NCI-H1048 (cell line): ENCODE measurements around the gene FGFR3.
"Not testable (repeated sequence)": the region's sequence is repeated elsewhere in the genome, so short reads cannot be mapped to it uniquely, and the experiment has no call there.

Experiments used
- DNase-seq: peaks from one replicate; lab custom pipeline; 2025; lab: John Stamatoyannopoulos, UW

The FGFR3 gene

DNA sequence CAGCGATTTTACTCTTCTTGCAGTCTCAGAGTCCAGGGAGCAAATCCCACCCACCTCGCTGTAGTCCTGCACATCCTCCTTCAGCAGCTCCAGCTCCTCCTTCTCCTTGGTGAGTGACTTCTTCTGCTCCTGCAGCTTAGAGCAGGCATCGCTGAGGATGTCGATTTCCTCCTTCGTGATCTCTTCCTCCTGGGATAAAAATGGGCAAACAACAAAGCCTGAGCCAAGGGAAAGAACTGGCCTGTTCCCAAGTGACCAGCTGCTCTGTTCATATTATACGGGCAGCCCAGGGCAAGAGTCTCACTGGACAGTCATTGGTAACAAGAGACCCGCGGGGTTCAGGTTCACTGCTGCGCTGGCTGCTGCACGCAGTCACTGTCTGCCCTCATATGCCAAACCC, 26.2 kb downstream of the FGFR3 start:
- DNase-seq: no peak

DNA sequence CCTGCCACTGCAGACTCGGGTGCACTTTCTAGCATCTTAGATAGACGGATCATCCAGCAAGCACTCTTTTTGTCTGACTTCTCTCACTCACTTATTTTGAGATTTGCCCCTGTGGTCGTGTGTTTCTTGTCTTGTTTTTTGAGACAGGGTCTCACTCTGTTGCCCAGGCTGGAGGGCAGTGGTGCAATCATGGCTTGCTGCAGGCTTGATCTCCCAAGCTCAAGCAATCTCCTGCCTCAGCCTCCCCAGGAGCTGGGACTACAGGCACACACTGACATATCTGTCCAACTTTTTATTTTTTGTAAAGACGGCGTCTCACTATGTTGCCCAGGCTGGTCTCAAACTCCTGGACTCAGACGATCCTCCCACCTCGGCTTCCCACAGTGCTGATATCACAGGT, 26.7 kb downstream of the FGFR3 start:
- DNase-seq: no peak

DNA sequence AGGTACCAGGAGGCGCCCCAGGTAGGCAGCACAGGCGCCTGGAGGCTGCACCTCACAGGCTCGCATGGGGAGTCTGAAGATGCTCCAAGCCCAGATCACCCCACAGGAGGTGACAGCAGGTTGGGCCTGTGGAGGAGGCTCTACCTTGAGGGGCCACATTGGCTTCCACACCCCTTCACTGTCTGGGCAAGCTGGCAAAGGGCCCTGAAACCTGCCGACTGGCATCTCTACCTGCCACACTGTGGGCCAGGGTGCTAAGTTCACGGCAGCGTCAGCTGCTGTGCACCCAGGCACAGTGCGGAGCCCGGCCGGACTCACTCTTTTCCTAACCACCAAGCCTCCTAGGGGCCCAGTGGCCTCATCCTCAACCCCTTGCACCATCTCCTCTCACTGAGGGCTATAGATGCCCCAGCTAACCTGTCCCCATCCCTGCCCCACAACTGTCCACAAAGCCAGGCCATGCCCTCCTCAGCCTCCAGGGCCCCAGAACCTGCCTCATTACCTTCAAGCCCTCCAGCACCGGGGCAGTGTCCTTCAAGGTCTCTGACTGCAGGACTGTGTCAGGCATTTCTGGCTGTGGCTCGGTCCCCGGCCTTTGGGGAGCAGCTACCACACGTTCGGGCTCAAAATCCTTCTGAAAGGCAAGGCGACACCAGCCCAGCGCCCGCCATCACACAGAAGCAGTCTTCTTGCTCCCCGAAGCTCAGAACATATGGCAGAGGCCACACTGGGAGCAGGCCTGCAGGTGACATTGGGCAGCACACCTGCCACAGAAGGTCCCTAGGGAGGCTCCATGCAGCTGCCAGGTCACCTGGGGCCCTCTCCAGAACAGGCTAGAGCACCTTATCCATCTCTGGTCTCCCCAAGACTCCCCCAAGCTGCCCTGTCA, 28.8 kb downstream of the FGFR3 start:
- no peak for DNase-seq

DNA sequence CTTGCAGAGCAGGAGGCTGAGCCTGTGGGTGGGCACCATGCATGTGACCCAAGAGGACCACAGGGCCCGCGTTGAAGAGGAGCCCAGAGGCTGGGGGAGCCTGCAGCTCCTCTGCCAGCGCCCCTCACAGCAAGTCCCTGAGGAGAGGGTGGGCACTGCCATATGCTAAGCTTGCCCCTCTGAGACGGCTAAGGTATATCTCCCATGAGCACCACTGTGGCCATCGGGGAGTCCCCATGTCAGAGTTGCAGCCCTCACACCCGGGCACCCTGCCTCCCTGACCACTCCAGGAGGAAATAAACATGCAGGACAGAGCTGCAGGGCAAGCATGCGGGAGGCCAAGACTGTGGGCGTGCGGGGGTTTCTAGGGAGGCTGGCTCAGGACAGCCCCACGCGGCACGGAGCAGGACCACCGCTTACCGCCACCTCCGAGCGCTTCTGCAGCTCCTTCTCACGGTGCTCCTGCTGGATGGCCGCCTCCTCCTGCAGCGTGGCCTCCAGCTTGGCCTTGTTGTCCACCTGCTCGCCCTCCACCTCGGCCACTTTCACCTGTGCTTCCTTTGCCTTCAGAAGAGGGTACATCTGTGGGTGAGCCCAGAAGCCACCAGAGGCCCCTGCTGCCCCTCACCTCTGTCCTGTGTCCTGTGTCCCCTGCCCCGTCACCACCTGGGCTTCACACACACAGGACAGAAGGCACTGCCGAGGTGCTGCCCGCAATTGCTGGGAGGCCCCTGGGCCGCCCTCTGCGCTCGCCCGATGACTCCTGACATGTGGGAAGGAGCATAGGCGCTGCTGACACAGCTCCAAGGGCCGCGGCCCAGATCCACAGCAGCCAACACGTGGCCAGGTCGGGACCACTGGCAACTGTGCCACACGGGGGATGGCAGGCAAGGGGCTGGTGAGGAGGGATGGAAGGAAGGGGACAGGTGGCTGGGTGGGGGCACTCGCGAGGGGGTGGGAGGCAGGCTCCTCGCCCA, 29.8 kb downstream of the FGFR3 start:
- DNase-seq: no peak

DNA sequence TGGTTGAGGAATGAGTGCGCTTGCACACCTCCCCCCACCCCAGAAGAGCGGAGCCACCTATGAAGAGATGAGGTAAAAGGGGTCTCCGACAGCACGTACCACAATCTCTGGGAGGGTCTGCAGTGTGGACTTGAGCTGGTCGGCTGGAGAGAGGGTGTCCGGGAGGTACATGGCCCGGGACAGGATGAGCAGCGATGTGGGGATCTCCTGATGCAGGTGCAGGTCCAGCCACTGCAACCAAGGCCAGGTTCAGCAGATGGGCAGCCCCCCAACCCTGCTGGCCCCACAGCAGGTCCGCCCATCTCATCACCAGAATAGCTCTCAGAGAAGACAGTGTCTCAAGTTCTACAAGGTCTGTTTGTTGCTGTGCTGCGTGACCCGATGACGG, 30.4 kb downstream of the FGFR3 start:
- no peak for DNase-seq

DNA sequence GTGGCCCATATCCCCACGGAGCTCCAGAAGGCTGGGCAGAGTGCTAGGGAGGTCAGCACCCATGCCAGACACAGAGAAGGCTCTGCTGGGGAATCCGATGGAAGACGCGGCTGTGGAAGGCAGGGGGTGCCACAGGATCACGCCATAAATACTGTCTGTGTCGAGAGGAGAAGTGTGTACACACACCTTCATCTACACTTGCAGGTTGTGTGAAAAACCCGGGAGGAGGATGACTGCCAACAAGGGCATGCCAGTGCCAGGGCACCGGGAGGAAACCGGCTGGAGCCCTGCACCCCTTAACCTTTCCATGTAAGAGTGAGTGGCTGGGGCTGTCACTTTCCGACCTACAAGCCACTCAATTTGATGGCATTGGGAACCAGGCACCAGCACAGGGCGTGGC, 31.7 kb downstream of the FGFR3 start:
- no peak for DNase-seq

DNA sequence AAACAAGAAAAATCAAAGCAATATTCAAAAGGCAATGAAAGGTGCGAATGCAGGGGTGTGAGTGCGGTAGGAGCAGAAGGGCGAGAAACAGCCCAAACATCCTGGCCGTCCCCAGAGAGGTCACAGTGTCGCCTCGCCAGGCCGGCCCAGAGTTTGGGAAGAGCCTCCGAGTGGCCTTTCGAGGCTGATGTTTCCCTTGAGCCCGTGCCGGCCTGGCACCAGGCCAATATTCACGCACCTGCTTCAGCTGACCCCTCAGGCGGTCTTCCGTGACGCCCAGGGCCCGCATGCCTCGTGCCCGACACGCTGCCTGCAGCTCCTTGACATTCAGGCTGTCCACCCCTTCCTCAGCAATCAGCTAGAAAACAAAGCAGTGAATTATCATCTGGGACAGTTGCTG, 32.2 kb downstream of the FGFR3 start:
- no peak for DNase-seq

DNA sequence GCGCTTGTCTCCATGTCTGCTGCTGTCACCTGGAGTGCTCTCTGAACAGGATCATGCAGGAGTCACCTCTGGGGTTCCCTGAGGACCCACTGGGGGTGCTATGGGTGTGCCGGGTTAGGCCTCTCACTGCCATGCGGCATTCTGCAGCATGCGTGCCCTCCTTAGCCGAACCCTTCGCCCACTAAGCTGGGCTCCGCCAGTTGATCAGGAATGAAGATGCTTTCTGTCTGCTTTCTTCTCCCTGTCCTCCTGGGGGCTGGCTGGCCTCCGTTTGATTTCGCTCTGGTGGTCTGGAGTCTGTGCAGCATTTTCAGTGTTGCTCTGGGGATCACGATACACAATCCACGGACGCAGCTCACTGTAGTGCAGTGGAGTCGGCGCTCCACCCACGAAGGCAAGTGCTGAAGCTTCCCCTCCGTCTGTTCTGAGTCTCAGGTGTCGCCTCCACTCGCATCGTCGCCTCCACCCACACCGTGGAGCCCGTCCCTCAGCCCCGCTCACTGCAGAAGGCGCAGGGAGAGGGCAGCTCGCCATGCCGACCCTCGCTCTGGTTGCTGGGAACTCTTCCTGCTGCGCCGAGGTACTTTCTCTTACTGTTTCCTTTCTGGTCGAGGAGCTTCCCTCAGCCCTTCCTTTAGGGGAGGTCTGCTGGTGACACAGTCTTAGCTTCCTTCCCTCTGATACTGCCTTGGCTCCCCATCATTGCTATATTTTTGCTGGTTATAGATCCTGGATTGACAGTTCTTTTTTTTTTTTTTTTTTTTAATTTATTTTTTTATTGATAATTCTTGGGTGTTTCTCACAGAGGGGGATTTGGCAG, 33.6 kb downstream of the FGFR3 start:
- DNase-seq: no peak

DNA sequence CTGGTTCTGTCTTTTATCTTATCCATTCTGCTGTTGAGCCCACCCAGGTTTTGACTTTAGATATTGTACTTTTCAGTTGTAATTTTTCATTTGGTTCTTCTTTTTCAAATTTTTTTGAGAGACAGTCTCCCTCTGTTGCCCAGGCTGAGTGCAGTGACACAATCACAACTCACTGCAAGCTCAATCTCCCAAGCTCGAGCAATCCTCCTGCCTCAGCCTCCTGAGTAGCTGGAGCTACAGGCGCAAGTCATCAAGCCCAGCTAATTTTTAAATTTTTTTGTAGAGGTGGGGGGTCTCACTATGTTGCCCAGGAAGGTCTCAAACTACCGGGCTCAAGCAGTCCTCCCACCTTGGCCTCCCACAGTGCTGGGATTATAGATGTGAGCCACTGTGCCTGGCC, 37.1 kb downstream of the FGFR3 start:
- no peak for DNase-seq

DNA sequence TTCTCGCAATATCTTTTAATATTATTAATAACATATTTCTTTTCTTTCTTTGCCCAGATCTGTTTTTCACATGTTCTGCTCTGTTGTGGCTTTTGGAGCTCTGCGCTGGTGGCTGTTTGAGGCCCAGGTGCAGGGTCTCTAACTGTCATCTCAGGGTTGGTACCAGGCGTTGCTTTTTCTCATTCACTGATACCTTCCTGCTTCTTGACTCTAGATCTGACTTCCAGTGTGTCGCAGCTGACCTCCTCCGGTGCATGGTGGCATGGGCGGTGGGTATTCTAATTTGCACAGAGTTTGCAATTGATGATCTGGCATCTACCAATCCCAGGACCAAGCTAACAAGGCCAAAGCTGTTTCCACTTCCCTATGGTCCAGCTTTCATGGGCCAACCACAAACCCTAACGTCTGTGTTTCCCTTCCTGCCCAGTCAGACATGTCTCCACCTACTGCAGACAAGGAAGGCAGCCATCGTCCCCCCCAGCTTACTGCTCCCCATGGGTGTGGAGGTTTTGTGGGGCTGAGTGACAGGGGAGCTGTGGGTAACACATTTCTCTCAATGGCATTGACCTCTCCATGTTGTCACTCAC, 37.6 kb downstream of the FGFR3 start:
- DNase-seq: no peak

DNA sequence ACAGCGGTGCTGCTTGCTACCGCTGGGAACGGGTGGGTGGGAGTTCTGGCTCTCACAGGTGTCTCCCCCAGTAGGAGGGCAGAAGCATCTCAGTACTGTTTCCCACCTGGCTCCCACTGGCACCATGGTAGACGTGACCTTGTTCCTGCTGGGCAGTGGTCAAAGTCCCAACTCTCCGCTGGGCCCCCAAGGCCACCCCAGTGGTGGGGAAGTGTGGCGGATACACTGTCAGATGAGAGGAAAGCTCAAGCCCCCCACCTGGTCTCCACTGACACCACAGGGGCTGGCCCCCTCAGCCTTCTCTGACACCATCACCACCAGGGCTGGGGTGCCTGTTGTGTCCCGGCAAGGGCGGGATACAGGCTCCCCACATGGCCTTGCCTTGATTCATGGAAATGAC, 38.2 kb downstream of the FGFR3 start:
- DNase-seq: no peak

DNA sequence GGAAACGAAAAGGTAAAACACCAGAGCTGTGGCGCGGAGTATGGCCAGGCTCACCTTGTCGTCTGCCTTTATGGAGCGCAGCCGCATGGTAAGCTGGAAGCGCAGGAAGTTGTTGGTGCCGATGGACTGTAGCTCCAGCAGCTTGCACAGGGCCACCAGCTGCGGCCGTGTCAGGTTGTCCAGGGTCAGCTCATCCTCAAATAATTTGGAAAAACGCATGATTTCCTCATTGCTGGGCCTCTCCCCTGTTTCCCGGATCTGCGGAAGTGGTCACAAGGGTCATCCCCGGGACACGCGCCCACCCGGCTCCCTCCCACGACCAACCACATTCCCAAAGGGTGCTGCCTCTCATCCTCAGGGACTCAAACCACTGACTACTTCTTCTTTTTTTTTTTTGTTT, 39.6 kb downstream of the FGFR3 start:
- DNase-seq: no peak

DNA sequence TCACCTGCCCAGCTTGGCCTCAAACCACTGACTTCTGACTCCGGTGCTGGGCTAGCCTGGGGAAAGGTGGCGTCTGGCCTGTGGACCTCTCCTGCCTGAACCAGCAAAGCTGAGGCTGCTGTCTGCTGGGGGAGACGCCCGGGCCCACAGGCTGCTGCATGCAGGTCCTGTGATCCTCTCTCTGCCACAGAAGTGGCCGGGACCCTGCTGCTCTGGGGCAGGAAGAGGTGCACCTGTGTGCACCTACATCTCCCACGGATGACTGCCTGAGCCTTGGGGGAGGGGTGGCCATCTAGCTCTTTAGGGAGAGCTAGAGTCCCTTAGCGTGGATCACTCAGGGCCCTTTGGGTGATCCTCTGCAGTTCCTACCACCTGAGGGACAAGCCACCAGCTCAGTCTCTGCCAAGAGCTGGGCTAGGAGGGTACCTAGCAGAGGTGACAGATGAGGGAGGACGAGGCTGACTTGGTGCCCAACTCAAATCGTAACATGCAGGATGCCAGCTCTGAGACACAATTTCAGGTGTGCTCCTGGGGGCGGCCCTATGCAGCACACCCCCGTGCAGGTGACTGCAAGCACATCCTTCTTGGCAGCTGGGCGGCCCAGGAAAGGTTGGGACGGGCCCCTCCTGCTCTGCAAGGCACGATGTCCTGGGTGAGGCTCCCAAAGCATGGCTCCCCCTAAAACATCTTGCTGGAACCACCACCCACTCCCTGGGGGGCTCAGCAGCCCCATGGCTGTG, 40.4 kb downstream of the FGFR3 start:
- no peak for DNase-seq

DNA sequence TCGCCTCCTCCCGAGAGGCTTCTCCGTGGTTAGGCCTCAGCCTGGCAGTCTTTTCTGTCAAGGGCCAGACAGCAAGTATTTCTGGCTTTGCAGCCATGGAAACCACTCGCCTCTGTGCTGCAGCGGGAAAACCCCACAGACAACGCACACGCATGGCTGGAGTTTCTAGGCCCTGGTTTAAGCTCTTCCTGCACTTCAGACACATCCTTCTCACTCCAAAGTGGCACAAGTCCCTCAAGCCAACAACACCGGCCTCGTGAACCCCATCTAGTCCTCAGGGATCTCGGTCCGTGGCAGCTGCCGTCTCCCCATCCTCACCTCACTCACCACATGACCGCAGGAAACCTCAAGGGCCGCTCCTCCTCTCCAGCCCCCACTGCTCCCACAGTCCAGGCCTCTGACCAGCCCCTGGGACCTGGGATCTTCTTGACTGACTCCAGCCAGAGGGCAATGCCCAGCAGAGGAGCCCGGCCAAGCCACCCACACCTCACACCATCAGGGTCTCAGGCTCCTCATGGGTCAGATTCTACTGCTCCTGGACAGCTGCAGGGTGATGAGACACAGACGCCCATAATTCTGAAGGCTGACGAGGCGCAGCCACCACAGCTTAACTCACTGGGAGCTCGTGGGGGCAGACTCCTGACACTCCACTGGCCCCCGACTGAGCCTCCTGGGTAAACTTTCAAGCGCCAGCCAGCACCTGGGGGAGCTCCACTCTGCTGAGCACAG, 41.1 kb downstream of the FGFR3 start:
- no peak for DNase-seq

DNA sequence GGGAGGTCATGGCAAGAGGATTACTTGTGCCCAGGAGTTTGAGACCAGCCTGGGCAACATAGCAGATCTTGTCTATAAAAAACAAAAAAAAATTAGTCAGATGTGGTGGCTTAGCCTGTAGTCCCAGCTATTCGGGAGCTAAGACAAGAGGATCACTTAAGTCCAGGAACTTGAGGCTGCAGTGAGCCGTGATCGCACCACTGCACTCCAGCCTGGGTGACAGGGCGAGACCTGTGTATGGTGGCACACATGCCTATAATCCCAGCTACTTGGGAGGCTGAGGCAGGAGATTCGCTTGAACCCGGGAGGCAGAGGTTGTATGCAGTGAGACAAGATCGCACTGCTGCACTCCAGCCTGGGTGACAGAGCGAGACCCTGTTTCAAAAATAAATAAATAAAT, 42.7 kb downstream of the FGFR3 start:
- not testable (repeated sequence) for DNase-seq

DNA sequence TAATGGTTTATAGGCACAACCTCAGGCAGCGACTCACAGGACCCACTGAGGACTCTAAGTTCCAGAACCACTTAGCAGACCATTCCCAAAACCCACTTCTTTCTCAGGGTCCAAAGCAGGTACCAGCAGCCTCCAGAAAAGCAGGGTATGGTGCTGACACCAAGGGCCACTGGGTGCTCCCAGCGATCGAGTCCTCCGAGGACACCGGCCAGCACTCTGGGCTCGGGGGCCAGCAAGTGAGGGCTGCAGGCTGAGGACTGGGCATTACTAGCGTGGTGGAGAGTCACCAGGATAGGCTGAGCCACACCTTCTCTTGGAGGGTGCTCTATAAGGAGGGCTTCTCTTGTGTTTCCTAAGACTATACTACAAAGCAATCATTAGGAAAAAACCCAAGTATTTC, 43.6 kb downstream of the FGFR3 start:
- DNase-seq: no peak

DNA sequence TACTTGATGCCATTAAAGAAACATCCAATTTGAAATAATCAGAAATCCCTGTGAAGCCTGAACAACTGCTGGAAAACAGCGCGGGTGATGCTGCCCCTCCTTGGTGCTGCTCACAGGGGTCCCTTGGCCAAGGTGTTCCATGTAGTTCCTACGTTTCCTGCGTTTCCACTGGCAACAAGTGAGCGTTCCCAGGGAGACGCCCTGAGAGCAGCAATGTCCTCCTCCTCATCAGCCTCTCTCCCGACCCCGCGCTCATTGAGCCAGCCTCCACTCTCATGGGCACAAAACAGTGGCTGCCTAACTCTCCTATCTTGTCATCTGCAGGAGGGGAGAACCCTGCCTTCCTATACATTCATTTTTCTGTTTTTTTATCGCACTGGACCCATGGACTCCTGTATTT, 44.0 kb downstream of the FGFR3 start:
- DNase-seq: no peak

DNA sequence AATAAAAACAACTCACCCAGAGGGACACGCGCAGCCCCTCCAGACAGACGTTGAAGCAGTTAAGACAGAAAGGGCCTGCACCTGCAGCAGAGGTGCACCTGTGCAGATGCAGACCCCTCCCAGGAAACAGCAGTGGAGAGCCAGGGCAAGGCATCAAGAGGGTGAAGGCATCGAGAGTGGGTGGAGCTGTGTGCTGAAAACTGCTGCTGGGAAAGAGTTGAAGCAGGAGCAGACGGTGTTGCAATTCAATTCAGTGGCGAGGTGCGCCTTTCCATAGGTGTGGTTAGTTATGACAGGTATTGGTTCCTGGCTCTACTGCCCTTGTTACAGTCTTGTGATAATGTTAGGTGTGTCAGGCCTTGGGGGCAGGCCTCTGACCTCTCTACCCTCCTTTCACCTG, 46.2 kb downstream of the FGFR3 start:
- DNase-seq: no peak

DNA sequence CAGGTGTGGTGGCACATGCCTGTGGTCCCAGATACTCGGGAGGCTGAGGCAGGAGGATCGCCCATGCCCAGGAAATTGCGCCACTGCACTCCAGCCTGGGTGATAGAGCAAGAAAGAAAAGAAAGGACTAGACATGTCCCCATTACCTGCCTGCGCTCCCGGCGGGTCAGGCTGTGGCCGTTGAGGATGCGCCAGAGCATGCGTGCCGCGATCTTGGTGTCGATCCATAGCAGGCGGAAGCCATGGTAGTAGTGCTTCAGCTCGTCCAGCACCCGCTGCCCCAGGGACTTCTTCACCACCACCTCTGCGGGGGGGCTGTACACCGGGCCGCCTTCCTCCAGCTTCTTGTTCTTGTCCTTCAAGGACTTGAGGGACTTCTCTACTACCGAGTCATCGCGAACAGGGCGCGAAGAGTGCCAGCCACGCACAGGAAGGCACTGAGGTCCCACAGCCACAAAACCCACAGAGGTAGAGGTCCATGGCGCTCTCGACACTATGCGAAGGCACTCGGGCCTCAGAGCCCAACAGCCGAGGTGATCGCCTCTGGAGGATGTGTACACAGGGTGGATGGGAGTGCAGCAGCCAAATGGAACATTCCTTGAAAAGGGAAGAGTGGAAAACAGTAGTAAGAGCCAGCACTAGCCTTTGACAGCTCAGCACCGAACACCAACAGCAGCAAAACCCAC, 48.3 kb downstream of the FGFR3 start:
- no peak for DNase-seq

DNA sequence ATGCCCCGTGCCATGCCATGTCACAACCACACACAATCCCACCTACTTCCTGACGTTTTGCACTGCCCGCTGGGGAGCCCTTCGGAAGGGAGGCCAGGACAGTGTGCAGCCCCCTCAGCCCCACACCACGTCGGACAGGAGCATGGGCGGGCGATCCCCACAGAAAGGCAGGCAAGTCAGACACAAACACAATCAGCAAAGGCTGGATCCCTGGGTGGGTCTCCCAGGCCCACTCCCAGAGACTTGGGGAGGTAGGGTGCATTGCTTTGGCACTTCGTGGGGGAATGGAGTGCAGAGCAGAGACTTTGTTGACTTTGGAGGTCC, 48.8 kb downstream of the FGFR3 start:
- no peak for DNase-seq
